Psoas muscle (tissue), 8 donors: ENCODE measurements around the gene KDM5A. TPM values are rescaled to one million over a fixed set of nuclear protein-coding genes. Genes with fewer than 3 reads are reported as not detected.

Experiments used
- ATAC-seq, 4 donors: fragments of 200-7000 bp; cut with Tn5 transposase; one replicate each; pipeline ENCODE4 v1.9.1; 2020; ENCODE audit warnings: moderate library complexity in 3 of 4, mild to moderate bottlenecking in 2 of 4
- DNase-seq, 2 donors: peaks; one replicate each; pipeline ENCODE4 v3.0.0-alpha.2; 2020
- H3K27ac ChIP-seq: fragments of 200-600 bp; one replicate; pipeline ENCODE4 v1.8.0; 2022
- H3K27me3 ChIP-seq, 3 donors: fragments of 200-600 bp in 1 of 3; one replicate each; pipeline versions ENCODE4 v1.6.1 to v1.8.0; 2013 to 2022; ENCODE audit warnings: low read length in 2 of 3, mild to moderate bottlenecking in 2 of 3, moderate library complexity in 1 of 3; ENCODE audit not compliant: insufficient read depth in 3 of 3
- H3K36me3 ChIP-seq, 2 donors: fragments of 200-600 bp in 1 of 2; one replicate each; pipeline versions ENCODE4 v1.6.1 to v1.8.0; 2013 to 2022; ENCODE audit warnings: low read depth in 1 of 2, mild to moderate bottlenecking in 1 of 2, moderate library complexity in 1 of 2; ENCODE audit not compliant: insufficient read depth in 1 of 2
- H3K4me1 ChIP-seq: fragments of 200-600 bp; one replicate; pipeline ENCODE4 v1.8.0; 2022
- H3K4me3 ChIP-seq: fragments of 200-600 bp; one replicate; pipeline ENCODE4 v1.8.0; 2022; ENCODE audit warnings: mild to moderate bottlenecking
- H3K9me3 ChIP-seq: fragments of 200-600 bp; one replicate; pipeline ENCODE4 v1.8.0; 2022
- WGBS, 3 donors: extraction: QIAGEN DNeasy Blood & Tissue Kit; methylation state at CpG; one replicate each; pipeline versions ENCODE4 v1.1.6 to v1.1.7; 2013; 5-methylcytosine and 5-hydroxymethylcytosine counted together
- intact Hi-C, 2 donors: fragments of 100-400 bp; cut with DNase I; formaldehyde crosslinking; loops; one replicate each; pipeline versions ENCODE4 v1.11.0 to v1.14.2; 2022
- polyA plus RNA-seq, 3 donors: library from polyadenylated mRNA; stranded (reverse); fragments of 200-250 nt; gene quantifications; one replicate each; pipeline ENCODE4 v1.2.3, GENCODE V29; 2013
- total RNA-seq, 4 donors: library from RNA; stranded (reverse); fragmentation: NEBNext Ultra II Directional in 2 of 4; extraction: Animal tissue kit (Norgen Biotek cat#: 25700) in 2 of 4; gene quantifications; one replicate each; pipeline versions ENCODE4 v1.2.1 to v1.2.4, GENCODE V29; 2021 to 2023
- TF ChIP-seq, protein P1 (sequence below): fragments of 200-600 bp; IDR thresholded peaks from one replicate; pipeline ENCODE4 v1.8.0; 2022; ENCODE audit warnings: antibody characterized with exemption
- donor health status: healthy with polysubstance abuse.
- donor health status: DM: no; HTN: no; CAD: no; lungs with moderate emphysema.
- donor health status: Bipolar disorder and iron deficiency.
- donor health status: healthy.
- donor health status: DM: yes; HTN: yes; CAD: no.
- donor health status: DM: no; HTN: no; CAD: no.
- donor health status: DM: no; HTN: no; CAD: no.
- donor health status: DM: yes; HTN: yes; CAD: no.

The KDM5A gene
- total and polyA plus RNA-seq, 7 donors, result 4.0 to 49.5 (median 24.8) TPM

DNA sequence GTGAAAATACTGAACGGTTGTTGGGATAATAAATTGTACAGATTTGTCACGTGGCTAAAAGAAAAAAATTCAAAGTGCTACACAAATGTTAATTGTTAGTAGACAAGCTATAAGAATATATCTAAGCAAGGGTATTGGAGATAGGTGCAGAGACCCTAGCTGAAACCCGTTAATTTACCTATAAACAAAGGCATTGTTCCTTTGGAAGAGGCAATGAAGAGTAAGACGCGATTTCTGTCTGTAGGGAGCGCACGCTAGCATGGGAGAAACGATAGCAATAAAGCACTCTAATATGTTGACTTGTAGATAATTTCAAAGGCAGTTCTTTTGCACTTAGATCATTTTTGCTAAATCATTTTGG is 12.9 kb upstream of the KDM5A start:
- WGBS, 3 donors, result 0 to 1% (median 0%) methylated on average over 8 of the region's 8 CpGs
- intact Hi-C loops, result no loop called here
- no peak for DNase-seq
- TF ChIP-seq, protein P1, sequence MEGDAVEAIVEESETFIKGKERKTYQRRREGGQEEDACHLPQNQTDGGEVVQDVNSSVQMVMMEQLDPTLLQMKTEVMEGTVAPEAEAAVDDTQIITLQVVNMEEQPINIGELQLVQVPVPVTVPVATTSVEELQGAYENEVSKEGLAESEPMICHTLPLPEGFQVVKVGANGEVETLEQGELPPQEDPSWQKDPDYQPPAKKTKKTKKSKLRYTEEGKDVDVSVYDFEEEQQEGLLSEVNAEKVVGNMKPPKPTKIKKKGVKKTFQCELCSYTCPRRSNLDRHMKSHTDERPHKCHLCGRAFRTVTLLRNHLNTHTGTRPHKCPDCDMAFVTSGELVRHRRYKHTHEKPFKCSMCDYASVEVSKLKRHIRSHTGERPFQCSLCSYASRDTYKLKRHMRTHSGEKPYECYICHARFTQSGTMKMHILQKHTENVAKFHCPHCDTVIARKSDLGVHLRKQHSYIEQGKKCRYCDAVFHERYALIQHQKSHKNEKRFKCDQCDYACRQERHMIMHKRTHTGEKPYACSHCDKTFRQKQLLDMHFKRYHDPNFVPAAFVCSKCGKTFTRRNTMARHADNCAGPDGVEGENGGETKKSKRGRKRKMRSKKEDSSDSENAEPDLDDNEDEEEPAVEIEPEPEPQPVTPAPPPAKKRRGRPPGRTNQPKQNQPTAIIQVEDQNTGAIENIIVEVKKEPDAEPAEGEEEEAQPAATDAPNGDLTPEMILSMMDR, result no peak
- H3K27ac ChIP-seq, result peak overlapping the region; percentile 64
- H3K27me3 ChIP-seq, result no peaks in the 10 kb centered on the region
- no peaks in the 10 kb centered on the region for H3K9me3 ChIP-seq
- peak overlapping the region; percentile 85 for H3K4me3 ChIP-seq
- no peak for ATAC-seq
- H3K36me3 ChIP-seq, result no peaks in the 10 kb centered on the region
- H3K4me1 ChIP-seq, result peaks cover 11% of the 10 kb centered on the region

GRCh38 chr12:401235-402028 is 12.3 kb upstream of the KDM5A start, which contains the start of gene CCDC77:
TSS of gene CCDC77 (plus strand) at chr12:401644. CDS start at chr12:409384, 7,740 bp downstream.
- Histone ChIP-seq H3K4me1 (peaks cover 8% of the 10 kb centered on the region), H3K9me3 (no peaks in the 10 kb centered on the region), H3K4me3 (peak within 1 kb of the TSS; percentile 85), H3K36me3 (no peaks in the 10 kb centered on the region), H3K27ac (peak within 1 kb of the TSS; percentile 64), H3K27me3 (no peaks in the 10 kb centered on the region)
- TF ChIP-seq, protein P1, result peak; percentile 34
- DNase-seq (peak; percentile 89 to 94), ATAC-seq (peak; percentile 99 to 100 (median 100))
- WGBS, 3 donors, result 0 to 1% (median 0%) methylated on average over 45 of the region's 45 CpGs
- intact Hi-C loops, result no loop called here

GRCh38 chr12:400828-401227 is 11.7 kb upstream of the KDM5A start:
- Histone ChIP-seq H3K27ac (peak overlapping the region; percentile 64), H3K4me3 (peak overlapping the region; percentile 85), H3K27me3 (no peaks in the 10 kb centered on the region), H3K4me1 (peaks cover 8% of the 10 kb centered on the region), H3K36me3 (no peaks in the 10 kb centered on the region), H3K9me3 (no peaks in the 10 kb centered on the region)
- DNase-seq (no peak), ATAC-seq (peak in 2 of 4 donors; percentile 13 to 32)
- TF ChIP-seq, protein P1, result no peak
- intact Hi-C loops, result no loop called here
- 59 to 64% (median 64%) methylated on average over 8 of the region's 8 CpGs for WGBS, 3 donors

DNA sequence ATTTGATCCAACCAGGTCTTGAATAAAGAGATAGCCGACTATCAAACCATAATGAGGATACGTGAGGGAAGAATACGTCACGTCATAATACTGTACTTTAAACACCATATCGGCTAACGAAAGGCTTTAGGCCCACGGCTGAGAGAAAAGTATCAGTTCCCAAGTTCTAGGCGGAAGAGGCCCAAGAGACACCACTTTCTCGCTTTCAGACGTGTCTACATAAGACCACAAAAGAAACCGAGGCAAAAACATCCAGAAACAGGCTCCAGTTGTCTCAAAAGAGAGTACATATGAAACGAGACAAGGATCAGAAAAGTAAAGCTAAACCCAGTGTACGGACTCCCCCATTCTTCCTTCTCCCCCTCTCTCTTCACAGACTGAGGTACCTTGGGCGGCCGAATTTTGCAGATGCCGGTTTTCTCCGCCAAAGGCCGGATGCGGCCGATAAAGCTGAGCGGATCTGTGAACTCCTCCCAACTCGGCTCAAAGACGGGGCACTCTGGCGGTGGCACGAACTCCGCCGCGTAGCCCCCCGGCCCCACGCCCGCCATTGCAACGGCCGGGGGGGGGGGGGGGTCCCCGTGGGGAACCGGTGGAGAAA is 479 bp downstream of the KDM5A start:
- 0% methylated on average over 29 to 35 of the region's 35 CpGs for WGBS, 3 donors
- no peaks in the 10 kb centered on the region for H3K9me3 ChIP-seq
- ATAC-seq (peak; percentile 29 to 58 (median 29)), DNase-seq (peak; percentile 34 to 60)
- intact Hi-C loops, result no loop called here
- TF ChIP-seq, protein P1, result no peak
- peak overlapping the region; percentile 86 for H3K27ac ChIP-seq
- H3K36me3 ChIP-seq, result peaks cover 0 to 21% of the 10 kb centered on the region in 2 donors
- H3K4me3 ChIP-seq, result peak overlapping the region; percentile 90
- no peaks in the 10 kb centered on the region for H3K27me3 ChIP-seq
- H3K4me1 ChIP-seq, result peaks cover 27% of the 10 kb centered on the region
